Measurements from ENCODE around the gene TDP1. TPM values are rescaled to one million over a fixed set of nuclear protein-coding genes. Genes with fewer than 3 reads are reported as not detected.
A peak's percentile ranks its signal among the peaks of the same experiment; 100 is the strongest.

The TDP1 gene
- total and polyA plus RNA-seq, 2 of the 13 experiments (the other 11 are each of a cell fraction or from before 2014, with no cell fraction given): 16.4 to 31.2 TPM

DNA sequence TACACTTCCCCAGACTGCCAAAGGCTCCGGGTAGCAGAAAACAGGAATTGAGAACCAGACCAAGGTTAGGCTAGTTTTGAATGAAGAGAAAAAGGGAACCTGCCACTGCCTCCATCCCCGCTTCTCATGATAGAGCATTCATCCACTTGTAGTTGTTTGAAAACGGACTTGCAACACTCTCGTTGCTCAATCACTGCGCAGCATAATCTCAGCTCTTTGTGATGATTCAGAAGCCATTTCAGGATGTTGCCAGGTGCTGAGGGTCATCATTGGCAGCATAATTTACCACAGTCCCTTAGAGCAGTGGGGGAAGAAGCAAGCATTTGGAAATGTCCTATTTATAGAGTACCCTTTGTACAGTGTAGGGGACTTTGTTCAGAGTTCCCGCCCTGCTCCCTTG lies 131.7 kb downstream of the TDP1 start (continued):
- TF ChIP-seq, protein P1, sequence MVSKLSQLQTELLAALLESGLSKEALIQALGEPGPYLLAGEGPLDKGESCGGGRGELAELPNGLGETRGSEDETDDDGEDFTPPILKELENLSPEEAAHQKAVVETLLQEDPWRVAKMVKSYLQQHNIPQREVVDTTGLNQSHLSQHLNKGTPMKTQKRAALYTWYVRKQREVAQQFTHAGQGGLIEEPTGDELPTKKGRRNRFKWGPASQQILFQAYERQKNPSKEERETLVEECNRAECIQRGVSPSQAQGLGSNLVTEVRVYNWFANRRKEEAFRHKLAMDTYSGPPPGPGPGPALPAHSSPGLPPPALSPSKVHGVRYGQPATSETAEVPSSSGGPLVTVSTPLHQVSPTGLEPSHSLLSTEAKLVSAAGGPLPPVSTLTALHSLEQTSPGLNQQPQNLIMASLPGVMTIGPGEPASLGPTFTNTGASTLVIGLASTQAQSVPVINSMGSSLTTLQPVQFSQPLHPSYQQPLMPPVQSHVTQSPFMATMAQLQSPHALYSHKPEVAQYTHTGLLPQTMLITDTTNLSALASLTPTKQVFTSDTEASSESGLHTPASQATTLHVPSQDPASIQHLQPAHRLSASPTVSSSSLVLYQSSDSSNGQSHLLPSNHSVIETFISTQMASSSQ (IDR thresholded peaks at IDR 0.05; ENCODE audit: low read depth): no peak
- TF ChIP-seq, protein P1 (CRISPR knock-in tag; IDR thresholded peaks at IDR 0.05; ENCODE audit: borderline replicate concordance): no peak
- TF ChIP-seq FOXA1 (IDR thresholded peaks at IDR 0.05) (no peak), FOXA1 (CRISPR knock-in tag; IDR thresholded peaks at IDR 0.05) (no peak), ONECUT2 (CRISPR knock-in tag; IDR thresholded peaks at IDR 0.05) (no peak), POGZ (CRISPR knock-in tag; IDR thresholded peaks at IDR 0.05) (no peak), ZMYM2 (CRISPR knock-in tag; IDR thresholded peaks at IDR 0.05) (no peak), SKIL (CRISPR knock-in tag; IDR thresholded peaks at IDR 0.05; ENCODE audit: borderline replicate concordance) (no peak), IRF2 (CRISPR knock-in tag; IDR thresholded peaks at IDR 0.05) (no peak), ZBED4 (CRISPR knock-in tag; IDR thresholded peaks at IDR 0.05; ENCODE audit: borderline replicate concordance) (no peak), ZIK1 (CRISPR knock-in tag; IDR thresholded peaks at IDR 0.05; ENCODE audit: borderline replicate concordance, low read depth) (no peak), MAFF (IDR thresholded peaks at IDR 0.05; ENCODE audit: low read depth, low read length) (no peak), ZNF3 (CRISPR knock-in tag; IDR thresholded peaks at IDR 0.05) (no peak), ZNF773 (CRISPR knock-in tag; IDR thresholded peaks at IDR 0.05; ENCODE audit: borderline replicate concordance) (no peak), ZC3H13 (CRISPR knock-in tag; IDR thresholded peaks at IDR 0.05) (no peak), PPARG (CRISPR knock-in tag; conservative IDR thresholded peaks at IDR 0.05) (no peak), NFYC (CRISPR knock-in tag; IDR thresholded peaks at IDR 0.05) (no peak), POLR2A (IDR thresholded peaks at IDR 0.05; ENCODE audit: insufficient read depth in 1 of 2, low read depth in 2 of 2, low read length in 2 of 2) (no peak), ZBTB21 (CRISPR knock-in tag; IDR thresholded peaks at IDR 0.05) (no peak), FOSL2 (CRISPR knock-in tag; IDR thresholded peaks at IDR 0.05) (peak; percentile 94), ZFP90 (CRISPR knock-in tag; IDR thresholded peaks at IDR 0.05; ENCODE audit: borderline replicate concordance) (no peak)
- TF ChIP-seq, protein P2, sequence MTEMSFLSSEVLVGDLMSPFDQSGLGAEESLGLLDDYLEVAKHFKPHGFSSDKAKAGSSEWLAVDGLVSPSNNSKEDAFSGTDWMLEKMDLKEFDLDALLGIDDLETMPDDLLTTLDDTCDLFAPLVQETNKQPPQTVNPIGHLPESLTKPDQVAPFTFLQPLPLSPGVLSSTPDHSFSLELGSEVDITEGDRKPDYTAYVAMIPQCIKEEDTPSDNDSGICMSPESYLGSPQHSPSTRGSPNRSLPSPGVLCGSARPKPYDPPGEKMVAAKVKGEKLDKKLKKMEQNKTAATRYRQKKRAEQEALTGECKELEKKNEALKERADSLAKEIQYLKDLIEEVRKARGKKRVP (CRISPR knock-in tag; IDR thresholded peaks at IDR 0.05): peak in 1 of 2 experiments; percentile 65; a peak in 1 of 4 replicates

Data from HepG2 (cell line).